Pancreas (tissue), 10 donors: ENCODE data around the gene KLRD1. TPM values are rescaled to one million over a fixed set of nuclear protein-coding genes. Genes with fewer than 3 reads are reported as not detected.
"Not testable (repeated sequence)": the region's sequence is repeated elsewhere in the genome, so short reads cannot be mapped to it uniquely, and the experiment has no call there.

Source experiments
- ATAC-seq, 4 donors: fragments of 200-7000 bp; cut with Tn5 transposase; one replicate each; pipeline versions ENCODE4 v1.8.0 to v1.9.1; 2020; ENCODE audit warnings: mild to moderate bottlenecking in 4 of 4, moderate library complexity in 4 of 4
- DNase-seq, 6 donors: peaks; one replicate each; pipeline ENCODE4 v3.0.0-alpha.2; 2020
- FAIRE-seq: peaks from 2 replicates; lab custom pipeline; 2012; peaks lifted over from hg19 to GRCh38; lab: Jason Lieb, UNC
- H3K27ac ChIP-seq, 4 donors: fragments of 200-600 bp; sonication (generic); 1 replicate in 3 of 4; 2 replicates in 1 of 4; pipeline versions ENCODE4 v1.5.0 to v1.8.0; 2020
- H3K27me3 ChIP-seq, 4 donors: fragments of 200-600 bp; one replicate each; pipeline ENCODE4 v1.8.0; 2021
- H3K36me3 ChIP-seq, 3 donors: fragments of 200-600 bp; sonication (generic) in 1 of 3; one replicate each; pipeline versions ENCODE4 v1.5.0 to v1.8.0; 2020 to 2021
- H3K4me1 ChIP-seq, 3 donors: fragments of 200-600 bp; one replicate each; pipeline ENCODE4 v1.8.0; 2021
- H3K4me3 ChIP-seq, 4 donors: fragments of 200-600 bp; sonication (generic) in 2 of 4; one replicate each; pipeline versions ENCODE4 v1.5.0 to v1.8.0; 2020 to 2021
- H3K9me3 ChIP-seq, 4 donors: fragments of 200-600 bp; one replicate each; pipeline ENCODE4 v1.8.0; 2021
- WGBS, 2 donors: extraction: QIAGEN DNeasy Blood & Tissue Kit; methylation state at CpG; one replicate each; pipeline ENCODE4 v1.1.7; 2013; 5-methylcytosine and 5-hydroxymethylcytosine counted together
- intact Hi-C, 3 donors: fragments of 100-400 bp; cut with DNase I; formaldehyde crosslinking; loops; one replicate each; pipeline versions ENCODE4 v1.11.1 to v1.14.2; 2022
- polyA plus RNA-seq, 2 donors: library from polyadenylated mRNA; stranded (reverse); fragments of 200-250 nt; gene quantifications; one replicate each; pipeline ENCODE4 v1.2.3, GENCODE V29; 2013
- total RNA-seq, 6 donors: library from RNA; stranded (reverse); fragmentation: NEBNext Ultra II Directional in 4 of 6; extraction: Animal tissue kit (Norgen Biotek cat#: 25700) in 4 of 6; gene quantifications; one replicate each; pipeline versions ENCODE4 v1.2.1 to v1.2.4, GENCODE V29; 2021 to 2023
- TF ChIP-seq, protein P1 (sequence below), 4 donors: fragments of 200-600 bp; sonication (generic) in 3 of 4; IDR thresholded peaks; one replicate each; pipeline versions ENCODE4 v1.5.0 to v1.8.0; 2021; ENCODE audit warnings: antibody characterized with exemption in 4 of 4
- donor health status: healthy with polysubstance abuse.
- donor health status: DM: no; HTN: no; CAD: no; lungs with moderate emphysema.
- donor health status: DM: no; HTN: no; CAD: no.
- donor health status: control.
- donor health status: control.
- donor health status: Bipolar disorder and iron deficiency.
- donor health status: DM: yes; HTN: yes; CAD: no.
- donor health status: DM: no; HTN: no; CAD: no.
- donor health status: DM: no; HTN: no; CAD: no.
- donor health status: DM: yes; HTN: yes; CAD: no.

Gene KLRD1
- total and polyA plus RNA-seq, 8 donors: 0.11 to 1.0 (median 0.56) TPM

DNA sequence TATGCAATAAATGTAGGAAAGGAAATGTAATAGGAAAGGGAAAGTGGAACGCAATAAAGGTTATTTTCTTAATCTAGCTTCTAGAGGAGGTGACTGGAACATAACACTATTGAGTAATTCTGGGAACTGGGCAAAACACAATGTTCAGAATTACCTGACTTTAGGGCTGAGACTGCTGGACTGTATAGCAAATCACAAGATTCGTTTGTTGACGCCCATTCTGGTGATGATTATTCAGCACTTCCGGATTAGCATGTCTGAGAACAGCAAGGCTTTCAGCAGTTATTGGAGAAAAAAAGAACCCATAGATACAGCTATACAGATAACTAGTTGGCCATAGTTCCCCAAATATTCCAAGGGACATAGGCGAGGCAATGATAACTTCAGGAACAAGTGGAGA lies 2.3 kb upstream of the KLRD1 start:
- intact Hi-C loops: no loop called here
- ATAC-seq (no peak), DNase-seq (no peak), FAIRE-seq (no peak)
- 69 to 82% methylated on average over 5 of the region's 5 CpGs for WGBS, 2 donors
- Histone ChIP-seq H3K4me3 (no peak overlapping the region), H3K27me3 (no peaks in the 10 kb centered on the region), H3K36me3 (no peaks in the 10 kb centered on the region), H3K4me1 (no peaks in the 10 kb centered on the region), H3K27ac (no peak overlapping the region), H3K9me3 (no peaks in the 10 kb centered on the region)
- TF ChIP-seq, protein P1, sequence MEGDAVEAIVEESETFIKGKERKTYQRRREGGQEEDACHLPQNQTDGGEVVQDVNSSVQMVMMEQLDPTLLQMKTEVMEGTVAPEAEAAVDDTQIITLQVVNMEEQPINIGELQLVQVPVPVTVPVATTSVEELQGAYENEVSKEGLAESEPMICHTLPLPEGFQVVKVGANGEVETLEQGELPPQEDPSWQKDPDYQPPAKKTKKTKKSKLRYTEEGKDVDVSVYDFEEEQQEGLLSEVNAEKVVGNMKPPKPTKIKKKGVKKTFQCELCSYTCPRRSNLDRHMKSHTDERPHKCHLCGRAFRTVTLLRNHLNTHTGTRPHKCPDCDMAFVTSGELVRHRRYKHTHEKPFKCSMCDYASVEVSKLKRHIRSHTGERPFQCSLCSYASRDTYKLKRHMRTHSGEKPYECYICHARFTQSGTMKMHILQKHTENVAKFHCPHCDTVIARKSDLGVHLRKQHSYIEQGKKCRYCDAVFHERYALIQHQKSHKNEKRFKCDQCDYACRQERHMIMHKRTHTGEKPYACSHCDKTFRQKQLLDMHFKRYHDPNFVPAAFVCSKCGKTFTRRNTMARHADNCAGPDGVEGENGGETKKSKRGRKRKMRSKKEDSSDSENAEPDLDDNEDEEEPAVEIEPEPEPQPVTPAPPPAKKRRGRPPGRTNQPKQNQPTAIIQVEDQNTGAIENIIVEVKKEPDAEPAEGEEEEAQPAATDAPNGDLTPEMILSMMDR (IDR thresholded peaks at IDR 0.05): no peak

DNA sequence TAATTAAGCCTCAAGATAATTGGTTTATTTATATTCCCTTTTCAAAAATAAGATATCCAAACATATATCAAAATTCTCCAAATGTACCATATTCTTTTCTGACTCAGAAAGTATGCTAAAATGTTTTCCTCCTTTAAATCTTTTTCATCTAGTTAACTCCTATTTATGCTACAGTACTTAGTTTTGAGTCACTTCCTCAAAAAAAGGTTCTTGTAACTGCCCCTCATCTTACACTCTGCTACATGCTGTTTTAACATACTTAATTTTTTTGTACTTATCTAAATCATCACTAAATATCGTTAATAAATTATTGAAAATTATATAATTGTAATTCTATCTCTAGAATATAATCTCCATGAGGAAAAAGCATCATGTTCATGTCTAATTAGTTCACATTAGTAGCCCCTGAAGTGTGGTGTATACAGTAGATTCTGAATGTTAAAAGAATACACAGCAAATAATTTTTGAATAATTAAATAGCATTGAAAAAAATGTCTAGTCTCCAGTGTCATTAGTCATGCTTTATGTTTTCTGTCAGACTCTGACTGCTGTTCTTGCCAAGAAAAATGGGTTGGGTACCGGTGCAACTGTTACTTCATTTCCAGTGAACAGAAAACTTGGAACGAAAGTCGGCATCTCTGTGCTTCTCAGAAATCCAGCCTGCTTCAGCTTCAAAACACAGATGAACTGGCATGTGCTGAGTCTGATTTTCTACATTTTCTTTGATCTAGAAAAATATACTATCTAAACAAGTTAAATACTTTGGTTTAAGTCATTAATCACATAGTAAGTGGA lies 3.5 kb downstream of the KLRD1 start:
- no peaks in the 10 kb centered on the region for H3K27me3 ChIP-seq
- no peak for FAIRE-seq
- no peak overlapping the region for H3K27ac ChIP-seq
- H3K36me3 ChIP-seq: no peaks in the 10 kb centered on the region
- no peaks in the 10 kb centered on the region for H3K9me3 ChIP-seq
- ATAC-seq: no peak
- no peak overlapping the region for H3K4me3 ChIP-seq
- H3K4me1 ChIP-seq: no peaks in the 10 kb centered on the region
- DNase-seq: no peak
- intact Hi-C loops: no loop called here
- TF ChIP-seq, protein P1 (IDR thresholded peaks at IDR 0.05): no peak
- WGBS, 2 donors: 54 to 58% methylated on average over 4 of the region's 4 CpGs

DNA sequence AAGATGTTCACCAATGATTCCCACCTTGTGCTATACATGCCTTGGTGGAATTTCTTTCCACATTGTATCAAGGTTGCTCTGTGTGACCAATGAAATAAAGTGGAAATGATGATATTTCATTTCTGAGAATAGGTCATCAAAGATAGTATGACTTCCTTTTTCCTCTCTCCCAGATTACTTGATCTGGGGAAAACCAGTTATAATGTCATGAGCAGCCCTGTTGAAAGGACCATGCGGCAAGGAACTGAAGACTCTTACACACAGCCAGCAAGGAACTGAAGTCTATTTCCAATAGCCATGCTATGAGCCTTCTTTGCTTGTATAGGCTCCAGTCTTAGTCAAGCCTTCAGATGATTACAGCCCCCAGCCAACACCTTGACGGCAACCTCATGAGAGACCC lies 11.7 kb downstream of the KLRD1 start:
- no peaks in the 10 kb centered on the region for H3K27me3 ChIP-seq
- FAIRE-seq (no peak), DNase-seq (no peak), ATAC-seq (no peak)
- H3K9me3 ChIP-seq: no peaks in the 10 kb centered on the region
- no peak overlapping the region for H3K27ac ChIP-seq
- H3K4me1 ChIP-seq: no peaks in the 10 kb centered on the region
- WGBS, 2 donors: 89 to 96% methylated on average over 2 of the region's 2 CpGs
- no peaks in the 10 kb centered on the region for H3K36me3 ChIP-seq
- intact Hi-C loops: no loop called here
- no peak overlapping the region for H3K4me3 ChIP-seq
- TF ChIP-seq, protein P1 (IDR thresholded peaks at IDR 0.05): no peak

DNA sequence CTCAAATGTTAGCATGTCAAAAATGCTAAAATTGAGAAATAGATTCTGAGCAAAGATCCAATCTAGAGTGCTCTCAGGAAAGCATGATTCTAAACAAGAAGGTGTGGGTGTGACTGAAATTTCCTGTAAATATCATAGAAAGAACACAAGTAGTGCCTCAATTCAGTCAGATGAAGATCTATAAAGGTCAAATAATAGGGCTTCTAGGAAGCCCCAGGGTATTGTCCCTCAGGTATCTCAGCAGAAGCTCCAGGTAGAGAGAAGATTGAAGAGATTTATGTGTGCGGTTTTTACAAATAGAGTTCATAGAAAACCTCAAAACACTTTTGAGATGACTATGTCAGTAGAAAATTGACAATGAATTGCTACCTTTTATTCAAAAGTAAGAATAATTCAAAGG lies 13.0 kb downstream of the KLRD1 start:
- Histone ChIP-seq H3K27ac (no peak overlapping the region), H3K9me3 (no peaks in the 10 kb centered on the region), H3K4me1 (no peaks in the 10 kb centered on the region), H3K4me3 (no peak overlapping the region), H3K27me3 (no peaks in the 10 kb centered on the region), H3K36me3 (no peaks in the 10 kb centered on the region)
- FAIRE-seq: no peak
- no peak for DNase-seq
- WGBS, 2 donors: 68 to 79% methylated on average over 1 of the region's 1 CpG
- intact Hi-C loops: loop anchor here in 1 of 3 donors (10.0 kb wide), 1 partner anchor 234 kb away; no protein-coding TSS in a partner anchor
- TF ChIP-seq, protein P1 (IDR thresholded peaks at IDR 0.05): no peak
- ATAC-seq: no peak

DNA sequence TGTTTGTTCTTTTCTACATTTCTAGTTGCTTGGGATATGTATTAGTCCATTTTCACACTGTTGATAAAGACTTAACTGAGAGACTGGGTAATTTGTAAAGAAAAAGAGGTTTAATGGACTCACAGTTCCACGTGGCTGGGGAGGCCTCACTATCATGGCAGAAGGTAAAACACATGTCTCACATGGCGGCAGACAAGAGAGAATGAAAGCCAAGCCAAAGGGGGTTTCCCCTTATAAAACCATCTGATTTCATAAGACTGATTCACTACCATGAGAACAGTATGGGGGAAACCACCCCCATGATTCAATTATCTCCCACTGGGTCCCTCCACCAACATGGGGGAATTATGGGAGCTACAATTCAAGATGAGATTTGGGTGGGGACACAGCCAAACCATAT lies 21.0 kb downstream of the KLRD1 start:
- H3K4me3 ChIP-seq, DNase-seq, H3K4me1 ChIP-seq, H3K27ac ChIP-seq, ATAC-seq, FAIRE-seq, H3K27me3 ChIP-seq, H3K9me3 ChIP-seq, H3K36me3 ChIP-seq: not testable (repeated sequence)
- intact Hi-C loops: loop anchor here in 1 of 3 donors (10.0 kb wide), 1 partner anchor 226 kb away; no protein-coding TSS in a partner anchor
- 59 to 66% methylated on average over 2 of the region's 2 CpGs for WGBS, 2 donors
